ENCODE measurements around the gene DYRK4. TPM values are rescaled to one million over a fixed set of nuclear protein-coding genes. Genes with fewer than 3 reads are reported as not detected.

DYRK4 gene
- total and polyA plus RNA-seq, 9 donors, result 23.7 to 53.9 (median 41.2) TPM

DNA sequence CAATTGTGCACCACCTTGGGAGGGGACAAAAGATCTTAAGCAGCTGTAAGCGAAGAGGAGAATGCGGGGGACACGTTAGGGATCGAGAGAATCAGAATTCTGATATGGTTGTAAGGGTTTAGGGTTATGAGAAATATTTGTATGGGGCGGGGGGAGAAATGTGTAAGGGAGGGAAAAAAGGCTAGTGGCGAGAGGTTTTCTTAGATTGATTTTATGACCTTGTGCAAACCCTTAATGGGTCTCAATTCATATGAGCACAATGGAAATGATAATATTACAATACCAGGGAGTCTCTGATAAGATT lies 87.3 kb downstream of the DYRK4 start:
- intact Hi-C loops (cut with DNase I), result no loop called here
- Histone ChIP-seq H3K36me3 (no peaks in the 10 kb centered on the region), H3K27me3 (no peaks in the 10 kb centered on the region), H3K9me3 (no peaks in the 10 kb centered on the region), H3K4me3 (peak overlapping the region; percentile 73), H3K27ac (peak overlapping the region in 1 of 2 donors; percentile 73), H3K4me1 (ENCODE audit: insufficient read depth) (peaks cover 4% of the 10 kb centered on the region)
- TF ChIP-seq, protein P1, sequence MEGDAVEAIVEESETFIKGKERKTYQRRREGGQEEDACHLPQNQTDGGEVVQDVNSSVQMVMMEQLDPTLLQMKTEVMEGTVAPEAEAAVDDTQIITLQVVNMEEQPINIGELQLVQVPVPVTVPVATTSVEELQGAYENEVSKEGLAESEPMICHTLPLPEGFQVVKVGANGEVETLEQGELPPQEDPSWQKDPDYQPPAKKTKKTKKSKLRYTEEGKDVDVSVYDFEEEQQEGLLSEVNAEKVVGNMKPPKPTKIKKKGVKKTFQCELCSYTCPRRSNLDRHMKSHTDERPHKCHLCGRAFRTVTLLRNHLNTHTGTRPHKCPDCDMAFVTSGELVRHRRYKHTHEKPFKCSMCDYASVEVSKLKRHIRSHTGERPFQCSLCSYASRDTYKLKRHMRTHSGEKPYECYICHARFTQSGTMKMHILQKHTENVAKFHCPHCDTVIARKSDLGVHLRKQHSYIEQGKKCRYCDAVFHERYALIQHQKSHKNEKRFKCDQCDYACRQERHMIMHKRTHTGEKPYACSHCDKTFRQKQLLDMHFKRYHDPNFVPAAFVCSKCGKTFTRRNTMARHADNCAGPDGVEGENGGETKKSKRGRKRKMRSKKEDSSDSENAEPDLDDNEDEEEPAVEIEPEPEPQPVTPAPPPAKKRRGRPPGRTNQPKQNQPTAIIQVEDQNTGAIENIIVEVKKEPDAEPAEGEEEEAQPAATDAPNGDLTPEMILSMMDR (IDR thresholded peaks at IDR 0.05), result no peak
- TF ChIP-seq EP300 (IDR thresholded peaks at IDR 0.05) (no peak), POLR2A (IDR thresholded peaks at IDR 0.05) (no peak)
- no peak for DNase-seq
- 0 to 1% (median 0%) methylated on average over 6 of the region's 6 CpGs for WGBS, 3 donors

DNA sequence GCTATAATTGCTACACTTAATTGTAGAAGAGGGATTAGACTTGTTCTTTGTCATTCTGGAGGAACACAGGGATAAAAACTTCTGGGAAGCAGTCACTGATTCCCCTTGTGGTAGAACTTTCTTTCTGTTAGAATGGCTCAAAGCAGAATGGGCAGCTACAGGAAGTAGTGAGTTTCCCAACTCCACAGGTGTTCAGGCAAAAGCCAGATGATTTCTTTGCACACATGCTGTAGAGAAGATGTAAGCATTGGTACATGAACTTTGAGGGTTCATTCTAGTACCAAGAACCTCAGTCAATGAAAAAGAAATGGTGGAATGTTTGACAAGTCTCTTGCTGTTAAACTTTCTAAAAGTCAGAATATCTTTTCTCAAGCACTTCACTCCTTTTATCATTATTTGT lies 91.2 kb downstream of the DYRK4 start:
- H3K36me3 ChIP-seq, result no peaks in the 10 kb centered on the region
- intact Hi-C loops (cut with DNase I), result no loop called here
- no peak for TF ChIP-seq POLR2A (IDR thresholded peaks at IDR 0.05)
- TF ChIP-seq EP300 (IDR thresholded peaks at IDR 0.05), result no peak
- TF ChIP-seq, protein P1 (IDR thresholded peaks at IDR 0.05), result no peak
- H3K27me3 ChIP-seq, result no peaks in the 10 kb centered on the region
- H3K4me1 ChIP-seq (ENCODE audit: insufficient read depth), result peaks cover 4% of the 10 kb centered on the region
- H3K4me3 ChIP-seq, result no peak overlapping the region
- no peaks in the 10 kb centered on the region for H3K9me3 ChIP-seq
- no peak overlapping the region for H3K27ac ChIP-seq
- no peak for DNase-seq

DNA sequence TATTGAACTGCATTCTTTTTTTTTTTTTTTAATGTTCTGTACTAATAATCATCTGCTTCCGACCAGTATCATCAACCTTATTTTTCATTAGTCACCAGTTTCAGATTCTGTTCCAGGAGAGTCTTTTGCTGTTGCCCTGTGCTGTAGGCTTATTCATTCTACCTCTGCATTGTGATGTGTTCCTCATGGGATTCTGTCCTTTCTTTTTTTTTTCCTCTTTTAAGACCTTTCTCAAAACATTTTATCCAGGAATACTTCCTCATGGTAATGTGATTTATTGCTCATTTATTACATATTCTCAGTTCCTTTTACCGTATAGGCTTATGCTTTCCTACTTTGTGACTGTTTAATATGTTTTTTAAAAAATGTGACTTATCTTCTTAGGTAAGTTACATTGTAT lies 91.7 kb downstream of the DYRK4 start:
- peaks cover 4% of the 10 kb centered on the region for H3K4me1 ChIP-seq (ENCODE audit: insufficient read depth)
- intact Hi-C loops (cut with DNase I), result no loop called here
- no peak overlapping the region for H3K27ac ChIP-seq
- no peaks in the 10 kb centered on the region for H3K36me3 ChIP-seq
- no peak for TF ChIP-seq EP300 (IDR thresholded peaks at IDR 0.05)
- no peaks in the 10 kb centered on the region for H3K27me3 ChIP-seq
- no peak for DNase-seq
- H3K9me3 ChIP-seq, result no peaks in the 10 kb centered on the region
- no peak overlapping the region for H3K4me3 ChIP-seq
- 58 to 65% (median 64%) methylated on average over 2 of the region's 2 CpGs for WGBS, 3 donors

Other genes starting within 250 kb of the DYRK4 start
- 10 to 100 TPM in 1 of 7 donors, 1 to 10 TPM in 5, under 1 TPM in 1; 0.36 to 10.3 (median 4.1) TPM for gene TIGAR, start 241.0 kb upstream of the DYRK4 start, total RNA-seq
- 1 to 10 TPM; 1.0 to 8.1 TPM for gene TIGAR, start 241.0 kb upstream of the DYRK4 start, polyA plus RNA-seq
- gene FGF23, start 182.5 kb upstream of the DYRK4 start, total RNA-seq, result not detected
- gene FGF23, start 182.5 kb upstream of the DYRK4 start, polyA plus RNA-seq, result not detected
- not detected for gene FGF6, start 116.4 kb upstream of the DYRK4 start, total RNA-seq
- gene FGF6, start 116.4 kb upstream of the DYRK4 start, polyA plus RNA-seq, result not detected
- gene RAD51AP1, start 23.3 kb upstream of the DYRK4 start, total RNA-seq, result 1 to 10 TPM in 6 of 7 donors, under 1 TPM in 1; 0.53 to 3.4 (median 1.6) TPM
- gene RAD51AP1, start 23.3 kb upstream of the DYRK4 start, polyA plus RNA-seq, result 1 to 10 TPM; 1.5 to 1.7 TPM
- 1 to 10 TPM; 1.4 to 2.7 (median 1.6) TPM for gene AKAP3, start 86.8 kb downstream of the DYRK4 start, total RNA-seq
- 1 to 10 TPM in 1 of 2 donors, under 1 TPM in 1; 0.24 to 1.4 TPM for gene AKAP3, start 86.8 kb downstream of the DYRK4 start, polyA plus RNA-seq
- gene NDUFA9, start 86.9 kb downstream of the DYRK4 start, total RNA-seq, result 10 to 100 TPM; 14.4 to 67.7 (median 55.0) TPM
- gene NDUFA9, start 86.9 kb downstream of the DYRK4 start, polyA plus RNA-seq, result 10 to 100 TPM; 32.1 to 65.6 TPM
- 1 to 10 TPM in 4 of 7 donors, under 1 TPM in 3; 0.67 to 2.0 (median 1.3) TPM for gene GALNT8, start 158.2 kb downstream of the DYRK4 start, total RNA-seq
- 1 to 10 TPM; 1.0 to 5.6 TPM for gene GALNT8, start 158.2 kb downstream of the DYRK4 start, polyA plus RNA-seq

Measured in ovary (tissue), 9 donors.